Esophagus muscularis mucosa (tissue), 4 donors: ENCODE measurements around the gene MAGI2. TPM values are rescaled to one million over a fixed set of nuclear protein-coding genes. Genes with fewer than 3 reads are reported as not detected.

ENCODE experiments used
- DNase-seq: peaks from one replicate; pipeline ENCODE4 v3.0.0-alpha.2; 2017; ENCODE audit errors: extremely low spot score
- H3K27ac ChIP-seq, 4 donors: fragments of 200-600 bp; sonication (generic); replicated peaks in 1 of 4; 1 replicate in 3 of 4; 2 replicates in 1 of 4; pipeline ENCODE4 v1.5.1; 2016 to 2019; ENCODE audit warnings: mild to moderate bottlenecking in 1 of 4
- H3K27me3 ChIP-seq, 4 donors: fragments of 200-600 bp; sonication (generic); one replicate each; pipeline versions ENCODE4 v1.5.1 to v1.6.0; 2016 to 2019
- H3K36me3 ChIP-seq, 4 donors: fragments of 200-600 bp; sonication (generic); one replicate each; pipeline ENCODE4 v1.5.1; 2016 to 2019
- H3K4me1 ChIP-seq, 4 donors: fragments of 200-600 bp; sonication (generic); one replicate each; pipeline ENCODE4 v1.5.1; 2016 to 2019
- H3K4me3 ChIP-seq, 4 donors: fragments of 200-600 bp; sonication (generic); 1 replicate in 2 of 4; 2 replicates in 2 of 4; pipeline ENCODE4 v1.5.1; 2016 to 2019; ENCODE audit warnings: mild to moderate bottlenecking in 4 of 4, moderate library complexity in 1 of 4
- H3K9me3 ChIP-seq, 4 donors: fragments of 200-600 bp; sonication (generic); 1 replicate in 3 of 4; 2 replicates in 1 of 4; pipeline ENCODE4 v1.5.1; 2016 to 2019
- CTCF ChIP-seq, 3 experiments: fragments of 200-600 bp in 2 of 3; fragments of 450-650 bp in 1 of 3; sonication (generic) in 2 of 3; IDR thresholded peaks; one replicate each; pipeline ENCODE4 v1.5.1; 2017 to 2019; ENCODE audit warnings: antibody characterized with exemption in 3 of 3, mild to moderate bottlenecking in 2 of 3, moderate library complexity in 1 of 3
- EP300 ChIP-seq: sonication (generic); formaldehyde crosslinking; IDR thresholded peaks from one replicate; pipeline ENCODE4 v1.6.1; 2017; ENCODE audit warnings: antibody characterized with exemption
- POLR2A ChIP-seq: fragments of 450-650 bp; IDR thresholded peaks from one replicate; pipeline ENCODE4 v1.6.1; 2017; ENCODE audit warnings: antibody characterized with exemption, moderate library complexity, mild to moderate bottlenecking, low read depth
- POLR2AphosphoS5 ChIP-seq, 2 donors: sonication (generic); formaldehyde crosslinking; IDR thresholded peaks; one replicate each; pipeline ENCODE4 v1.6.1; 2017; ENCODE audit warnings: antibody characterized with exemption in 2 of 2
- WGBS: methylation state at CpG from one replicate; pipeline ENCODE4 v1.1.5; 2018; 5-methylcytosine and 5-hydroxymethylcytosine counted together
- intact Hi-C: fragments of 100-400 bp; cut with DNase I; formaldehyde crosslinking; loops from one replicate; pipeline ENCODE4 v1.15.1; 2023
- total RNA-seq, 4 donors: library from RNA; depleted of rRNA; stranded (reverse); fragments of >200 nt; gene quantifications; one replicate each; pipeline versions ENCODE4 v1.1.0 to v1.2.1, GENCODE V29; 2016

Gene MAGI2
- total RNA-seq, 4 donors from 2014 or later = 14.4 to 22.3 (median 21.2) TPM

DNA sequence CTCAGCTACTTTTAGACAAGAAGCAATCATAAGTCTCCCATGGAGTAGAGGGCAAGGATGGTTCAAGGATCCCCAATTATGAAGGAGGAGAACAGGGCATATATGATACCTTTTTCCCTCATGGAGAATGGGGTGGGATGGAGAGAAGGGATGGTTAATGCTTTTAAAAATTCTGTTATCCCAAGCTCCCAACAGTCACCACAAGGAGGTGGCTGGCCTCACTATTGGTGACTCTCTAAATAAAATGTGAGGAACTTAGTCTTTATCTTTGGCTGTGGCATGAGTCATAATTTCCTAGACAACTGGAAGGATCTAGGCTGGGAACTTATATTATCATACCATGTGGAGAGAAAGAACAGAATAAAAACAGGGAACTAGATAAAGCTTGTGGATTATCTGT is 1357.9 kb downstream of the MAGI2 start:
- intact Hi-C loops = no loop called here
- TF ChIP-seq POLR2A = no peak
- no peak overlapping the region for H3K27ac ChIP-seq
- H3K4me3 ChIP-seq = no peak overlapping the region
- H3K36me3 ChIP-seq = no peaks in the 10 kb centered on the region
- H3K9me3 ChIP-seq = no peaks in the 10 kb centered on the region
- H3K4me1 ChIP-seq = no peaks in the 10 kb centered on the region
- H3K27me3 ChIP-seq = no peaks in the 10 kb centered on the region
- DNase-seq = no peak

DNA sequence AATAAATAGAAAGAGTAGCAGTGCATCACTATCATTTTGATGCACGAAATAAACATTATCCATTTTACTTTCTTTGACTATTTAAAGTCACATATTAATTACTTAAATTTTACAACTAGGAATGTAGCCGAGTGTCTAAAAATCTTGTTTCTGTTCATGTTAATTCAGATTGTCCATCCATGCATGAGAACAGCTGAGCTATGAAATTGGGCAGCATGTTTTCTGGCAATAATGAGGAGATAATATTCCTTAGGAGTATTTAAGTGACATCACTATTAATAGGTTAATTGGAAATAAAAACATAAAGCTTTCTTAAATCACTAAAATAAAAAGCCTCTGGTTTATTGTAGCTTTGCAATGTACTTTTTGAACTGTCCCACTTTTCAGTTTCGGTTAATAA is 1361.1 kb downstream of the MAGI2 start:
- H3K9me3 ChIP-seq = no peaks in the 10 kb centered on the region
- no peak for TF ChIP-seq POLR2AphosphoS5 (IDR thresholded peaks at IDR 0.05)
- TF ChIP-seq POLR2A = no peak
- no peak for TF ChIP-seq CTCF (IDR thresholded peaks at IDR 0.05)
- TF ChIP-seq EP300 = no peak
- H3K4me3 ChIP-seq = no peak overlapping the region
- WGBS = 87% methylated on average over 3 of the region's 3 CpGs
- no peak overlapping the region for H3K27ac ChIP-seq
- no peaks in the 10 kb centered on the region for H3K27me3 ChIP-seq
- DNase-seq = no peak
- no peaks in the 10 kb centered on the region for H3K4me1 ChIP-seq
- intact Hi-C loops = no loop called here
- H3K36me3 ChIP-seq = no peaks in the 10 kb centered on the region

DNA sequence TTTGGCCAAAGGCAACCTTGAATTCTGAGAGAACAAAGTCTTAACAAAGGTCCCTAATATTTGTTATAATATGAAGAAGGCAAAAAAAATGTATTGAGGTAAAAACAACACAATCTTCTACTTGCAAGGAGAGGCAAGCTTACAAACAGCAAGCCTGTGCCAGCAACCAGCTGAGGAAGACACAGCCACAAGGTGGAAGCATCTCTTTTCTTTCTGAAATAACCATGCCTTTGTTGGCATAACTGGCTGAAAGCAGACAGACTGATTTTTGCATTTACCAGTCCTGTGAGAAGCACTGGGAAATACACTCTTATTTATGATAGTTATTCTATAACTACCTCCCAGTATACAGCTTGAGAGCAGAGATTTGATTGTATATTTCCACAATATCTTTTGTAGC is 1362.9 kb downstream of the MAGI2 start:
- intact Hi-C loops = no loop called here
- Histone ChIP-seq H3K27ac (no peak overlapping the region), H3K27me3 (no peaks in the 10 kb centered on the region), H3K36me3 (no peaks in the 10 kb centered on the region), H3K4me1 (no peaks in the 10 kb centered on the region), H3K9me3 (no peaks in the 10 kb centered on the region), H3K4me3 (no peak overlapping the region)
- DNase-seq = no peak
- TF ChIP-seq EP300 = no peak
- no peak for TF ChIP-seq CTCF (IDR thresholded peaks at IDR 0.05)
- TF ChIP-seq POLR2AphosphoS5 (IDR thresholded peaks at IDR 0.05) = no peak

GRCh38 chr7:78083476-78084120 is 1369.9 kb downstream of the MAGI2 start:
- intact Hi-C loops = no loop called here
- WGBS = 95% methylated on average over 6 of the region's 6 CpGs
- H3K9me3 ChIP-seq = no peaks in the 10 kb centered on the region
- no peaks in the 10 kb centered on the region for H3K4me1 ChIP-seq
- no peaks in the 10 kb centered on the region for H3K27me3 ChIP-seq
- no peak overlapping the region for H3K4me3 ChIP-seq
- TF ChIP-seq CTCF (IDR thresholded peaks at IDR 0.05) (no peak), POLR2A (no peak), EP300 (no peak), POLR2AphosphoS5 (IDR thresholded peaks at IDR 0.05) (no peak)
- no peaks in the 10 kb centered on the region for H3K36me3 ChIP-seq
- no peak overlapping the region for H3K27ac ChIP-seq
- no peak for DNase-seq

DNA sequence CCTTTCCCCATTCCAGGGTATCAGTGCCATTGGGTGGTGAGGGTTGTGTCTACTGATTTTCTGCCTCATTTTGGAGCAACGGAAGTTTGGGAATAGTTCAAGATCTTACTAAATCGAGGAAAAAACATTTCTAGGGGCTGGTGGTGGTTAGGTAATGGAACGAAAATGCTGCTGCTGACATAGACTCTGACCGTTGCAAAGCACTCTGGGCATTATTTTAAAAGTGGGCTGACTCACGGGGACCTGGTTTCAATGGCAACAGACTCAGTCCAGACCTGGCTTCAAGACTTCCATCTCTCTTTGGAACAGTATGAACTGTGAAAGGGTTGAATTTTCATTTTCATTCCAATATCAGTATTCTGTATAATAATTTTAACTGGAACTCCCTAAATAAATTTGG is 1370.9 kb downstream of the MAGI2 start:
- Histone ChIP-seq H3K36me3 (peaks cover 0 to 4% (median 0%) of the 10 kb centered on the region in 4 donors), H3K4me1 (no peaks in the 10 kb centered on the region), H3K4me3 (no peak overlapping the region), H3K27me3 (no peaks in the 10 kb centered on the region), H3K9me3 (no peaks in the 10 kb centered on the region), H3K27ac (no peak overlapping the region)
- WGBS = 93% methylated on average over 5 of the region's 5 CpGs
- DNase-seq = no peak
- intact Hi-C loops = no loop called here
- TF ChIP-seq CTCF (IDR thresholded peaks at IDR 0.05) (no peak), EP300 (no peak), POLR2A (no peak), POLR2AphosphoS5 (IDR thresholded peaks at IDR 0.05) (no peak)
